ENCODE measurements around the gene ZNF784. TPM values are rescaled to one million over a fixed set of nuclear protein-coding genes. Genes with fewer than 3 reads are reported as not detected.

ZNF784 gene
- total and polyA plus RNA-seq, 2 of the 13 experiments (the other 11 are each of a cell fraction or from before 2014, with no cell fraction given), result 4.1 to 4.2 TPM

- 95% methylated on average over 8 of the region's 10 CpGs for WGBS (ENCODE audit: low lambda C conversion rate)
- in situ Hi-C loops (cut with HindIII; ENCODE audit: extremely low pct_ligation_motif_present, low pct_unique_long_range_greater_than_20kb) (no loop called here), intact Hi-C loops (cut with micrococcal nuclease; ENCODE audit: unreplicated experiment) (no loop called here)
- ATAC-seq, result no peak
- no peaks in the 10 kb centered on the region; a peak in 1 of 5 replicates for H3K27me3 ChIP-seq (ENCODE audit: control insufficient read depth in 1 of 2, insufficient read depth in 2 of 2, low read length in 2 of 2)
- H3K9ac ChIP-seq (ENCODE audit: insufficient read depth, low read depth, low read length), result no peak overlapping the region
- H3K4me3 ChIP-seq (replicated peaks in 1 of 3; ENCODE audit: insufficient read depth in 1 of 3, low read depth in 2 of 3, low read length in 3 of 3), result no peak overlapping the region
- no peak overlapping the region for H3K4me2 ChIP-seq (ENCODE audit: low read depth, low read length)
- no peak for DNase-seq (ENCODE audit: low spot score)
- H3K79me2 ChIP-seq (ENCODE audit: insufficient read depth, low read length), result no peaks in the 10 kb centered on the region
- H3K9me3 ChIP-seq (ENCODE audit: low read length), result no peaks in the 10 kb centered on the region
- peaks cover 9% of the 10 kb centered on the region; the same call in 1 of the 2 replicates for H3K4me1 ChIP-seq (ENCODE audit: insufficient read depth, low read length)
- H3K36me3 ChIP-seq (replicated peaks in 1 of 2; ENCODE audit: control insufficient read depth in 1 of 2, insufficient read depth in 2 of 2, low read length in 2 of 2), result peaks cover 5 to 14% of the 10 kb centered on the region in 2 experiments; a peak in 4 of 5 replicates
- H4K20me1 ChIP-seq (ENCODE audit: insufficient read depth, low read length), result no peaks in the 10 kb centered on the region
- no peak for FAIRE-seq
- BruUV-seq (replicated peaks), result no TSS peak
- POLR2A ChIA-PET, result no interaction called here
- H3K27ac ChIP-seq (ENCODE audit: extremely low read length, insufficient read depth, low read length), result no peak overlapping the region
- CTCF ChIA-PET (ENCODE audit: low intra/inter-chr PET ratio, low total read pairs), result no interaction called here
- no peak overlapping the region for H2AFZ ChIP-seq (ENCODE audit: low read length)
- TF ChIP-seq ZBTB38 (CRISPR knock-in tag; IDR thresholded peaks at IDR 0.05), result no peak
- no peak for TF ChIP-seq ZNF124 (CRISPR knock-in tag; IDR thresholded peaks at IDR 0.05)
- TF ChIP-seq ZNF556 (CRISPR knock-in tag; IDR thresholded peaks at IDR 0.05; ENCODE audit: borderline replicate concordance), result no peak
- TF ChIP-seq SMAD1 (CRISPR knock-in tag; IDR thresholded peaks at IDR 0.05; ENCODE audit: borderline replicate concordance, low read depth), result no peak
- no peak for TF ChIP-seq ZNF512B (CRISPR knock-in tag; IDR thresholded peaks at IDR 0.05; ENCODE audit: borderline replicate concordance)
- TF ChIP-seq ARID4A (CRISPR knock-in tag; IDR thresholded peaks at IDR 0.05; ENCODE audit: borderline replicate concordance), result no peak
- no peak for TF ChIP-seq HHEX (CRISPR knock-in tag; IDR thresholded peaks at IDR 0.05)
- no peak for TF ChIP-seq MYNN (CRISPR knock-in tag; IDR thresholded peaks at IDR 0.05; ENCODE audit: low read depth)
- TF ChIP-seq TIGD3 (CRISPR knock-in tag; IDR thresholded peaks at IDR 0.05; ENCODE audit: borderline replicate concordance), result no peak
- TF ChIP-seq ZEB1 (IDR thresholded peaks at IDR 0.05; ENCODE audit: insufficient replicate concordance, low read depth), result no peak
- no peak for TF ChIP-seq HMGXB4 (CRISPR knock-in tag; IDR thresholded peaks at IDR 0.05; ENCODE audit: borderline replicate concordance in 1 of 2, low read depth in 1 of 2)
- TF ChIP-seq ZBTB42 (CRISPR knock-in tag; IDR thresholded peaks at IDR 0.05), result no peak
- no peak for TF ChIP-seq ZBTB20 (CRISPR knock-in tag; IDR thresholded peaks at IDR 0.05; ENCODE audit: borderline replicate concordance, low read depth)
- no peak for TF ChIP-seq ARHGAP35 (CRISPR knock-in tag; IDR thresholded peaks at IDR 0.05; ENCODE audit: borderline replicate concordance)
These were observed 33.7 kb downstream of the ZNF784 start for GRCh38 chr19:55590617-55591016.

Measured in HepG2 (cell line).